Naive thymus-derived CD4-positive, alpha-beta T cell (primary cell): ENCODE results near the gene FARSA. TPM values are rescaled to one million over a fixed set of nuclear protein-coding genes. Genes with fewer than 3 reads are reported as not detected.

Experiments used
- ATAC-seq: fragments of 150-1000 bp; cut with Tn5 transposase; 2 replicates; pipeline ENCODE4 v1.10.0; 2021; ENCODE audit warnings: mild to moderate bottlenecking, moderate library complexity
- CTCF ChIA-PET: fragments of 350-600 bp; sonication (Branson Sonifier 250); formaldehyde crosslinking; loops from one replicate; lab custom pipeline; 2021; ENCODE audit warnings: antibody characterized with exemption; lab: Charles Lee
- POLR2A ChIA-PET: fragments of 350-600 bp; sonication (Branson Sonifier 250); formaldehyde crosslinking; loops from one replicate; lab custom pipeline; 2021; ENCODE audit warnings: antibody characterized with exemption, inconsistent platforms; lab: Charles Lee
- DNase-seq, 9 donors: peaks; one replicate each; pipeline versions ENCODE4 v3.0.0 to v3.0.0-alpha.2; 2020 to 2022; ENCODE audit warnings: mixed read lengths in 1 of 9
- H3K27ac ChIP-seq: one replicate; pipeline ENCODE4 v1.7.0; 2013; ENCODE audit warnings: mild to moderate bottlenecking, low read depth, low read length, moderate library complexity
- H3K27me3 ChIP-seq, 2 donors: one replicate each; pipeline ENCODE4 v1.7.0; 2013; ENCODE audit warnings: low read length in 2 of 2, mild to moderate bottlenecking in 2 of 2, moderate library complexity in 2 of 2; ENCODE audit not compliant: control insufficient read depth in 2 of 2, insufficient read depth in 2 of 2
- H3K36me3 ChIP-seq, 3 experiments: 1 replicate in 2 of 3; 2 replicates in 1 of 3; pipeline ENCODE4 v1.7.0; 2013; ENCODE audit warnings: low read length in 3 of 3, mild to moderate bottlenecking in 3 of 3, moderate library complexity in 1 of 3; ENCODE audit not compliant: insufficient read depth in 3 of 3, control insufficient read depth in 2 of 3
- H3K4me1 ChIP-seq, 2 donors: one replicate each; pipeline ENCODE4 v1.7.0; 2013; ENCODE audit warnings: low read length in 2 of 2, mild to moderate bottlenecking in 2 of 2, moderate library complexity in 1 of 2; ENCODE audit not compliant: control insufficient read depth in 2 of 2, insufficient read depth in 2 of 2
- H3K4me3 ChIP-seq: 2 replicates; pipeline ENCODE4 v1.7.0; 2013; ENCODE audit warnings: mild to moderate bottlenecking, low read length
- H3K9me3 ChIP-seq, 3 experiments: 1 replicate in 2 of 3; 2 replicates in 1 of 3; pipeline ENCODE4 v1.7.0; 2013; ENCODE audit warnings: low read length in 3 of 3; ENCODE audit not compliant: control insufficient read depth in 2 of 3
- H3K27ac Mint-ChIP-seq, 9 donors: one replicate each; pipeline ENCODE4 v1.8.0; 2020 to 2022; ENCODE audit warnings: mixed read lengths in 9 of 9, mild to moderate bottlenecking in 8 of 9, moderate library complexity in 5 of 9, inconsistent platforms in 2 of 9
- H3K27me3 Mint-ChIP-seq, 5 donors: one replicate each; pipeline ENCODE4 v1.8.0; 2021 to 2022; ENCODE audit warnings: mixed read lengths in 5 of 5, mild to moderate bottlenecking in 1 of 5
- H3K36me3 Mint-ChIP-seq, 5 donors: one replicate each; pipeline ENCODE4 v1.8.0; 2020 to 2022; ENCODE audit warnings: mixed read lengths in 5 of 5, mild to moderate bottlenecking in 3 of 5, inconsistent platforms in 1 of 5
- H3K4me1 Mint-ChIP-seq, 7 donors: one replicate each; pipeline ENCODE4 v1.8.0; 2020 to 2022; ENCODE audit warnings: mixed read lengths in 7 of 7, mild to moderate bottlenecking in 3 of 7, inconsistent platforms in 1 of 7
- H3K4me3 Mint-ChIP-seq, 10 donors: one replicate each; pipeline ENCODE4 v1.8.0; 2020 to 2022; ENCODE audit warnings: mild to moderate bottlenecking in 10 of 10, mixed read lengths in 10 of 10, moderate library complexity in 6 of 10, inconsistent platforms in 2 of 10
- H3K9me3 Mint-ChIP-seq, 11 donors: one replicate each; pipeline ENCODE4 v1.8.0; 2020 to 2022; ENCODE audit warnings: mixed read lengths in 11 of 11, mild to moderate bottlenecking in 4 of 11, inconsistent platforms in 1 of 11, moderate library complexity in 1 of 11
- intact Hi-C, 2 donors: fragments of 100-400 bp; cut with micrococcal nuclease; formaldehyde crosslinking; loops; one replicate each; pipeline ENCODE4 v1.15.1; 2023
- polyA plus RNA-seq, 2 donors: library from polyadenylated mRNA; unstranded; fragments of 300-500 nt; fragmentation: Illumina TruSeq; gene quantifications; one replicate each; pipeline ENCODE4 v1.2.3, GENCODE V29; 2021
- total RNA-seq, 6 experiments: library from RNA in 5 of 6; stranded (reverse) in 5 of 6; gene quantifications; 1 replicate in 5 of 6; 2 replicates in 1 of 6; pipeline ENCODE4 v1.2.3 and lab custom pipeline; 2021 to 2026

Gene FARSA
- total and polyA plus RNA-seq, 7 experiments from 2014 or later = 25.9 to 109 (median 58.0) TPM

DNA sequence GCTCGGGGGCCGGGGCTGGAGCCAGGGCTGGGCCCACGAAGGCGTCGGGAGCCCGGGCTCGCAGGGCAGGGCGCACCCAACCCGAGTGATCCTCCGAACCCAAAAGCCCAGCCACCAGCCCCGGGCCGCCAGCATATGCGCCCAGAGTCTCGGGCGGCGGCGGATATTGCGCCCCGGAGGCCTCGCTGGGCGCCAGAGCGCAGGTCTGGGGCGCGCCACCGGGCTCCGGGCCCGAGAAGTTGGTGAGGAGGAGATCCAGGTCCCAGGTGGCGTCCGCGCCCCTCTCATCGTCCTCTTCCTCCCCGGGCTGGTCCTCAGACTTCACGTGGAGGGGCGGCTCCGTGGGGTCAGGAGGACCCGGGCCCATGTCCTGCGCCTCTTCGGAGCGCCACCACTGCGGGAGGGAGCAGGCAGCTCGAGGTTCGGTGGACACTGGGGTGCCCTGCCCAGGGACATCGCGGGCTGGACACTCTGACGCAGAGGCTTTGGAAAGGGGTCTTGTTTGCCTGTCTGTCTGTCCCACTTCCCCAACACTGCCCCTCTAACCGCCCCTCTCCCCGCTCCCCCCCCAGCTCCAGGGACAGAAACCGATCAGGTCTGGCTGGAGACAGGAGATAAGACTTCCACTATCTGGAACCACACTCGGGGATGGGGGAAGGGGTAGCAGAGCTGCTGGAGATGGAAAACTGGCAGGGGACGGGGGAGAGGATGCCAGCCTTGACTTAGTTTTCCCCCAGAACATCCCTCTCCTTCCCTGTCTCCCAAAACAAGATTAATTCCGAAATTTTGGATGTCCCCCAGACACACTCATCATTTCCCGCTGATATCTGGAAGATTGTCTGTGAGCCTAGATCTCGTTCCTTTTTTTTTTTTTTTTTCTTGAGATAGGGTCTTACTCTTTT is 47.5 kb downstream of the FARSA start:
- Histone ChIP-seq H3K27me3 (no peaks in the 10 kb centered on the region), H3K4me1 (peaks cover 0 to 12% of the 10 kb centered on the region in 2 donors), H3K27ac (peak overlapping the region; percentile 57), H3K9me3 (peaks cover 0 to 7% (median 0%) of the 10 kb centered on the region in 3 experiments), H3K4me3 (peak overlapping the region; percentile 73), H3K36me3 (no peaks in the 10 kb centered on the region)
- peaks cover 12 to 38% (median 30%) of the 10 kb centered on the region in 7 donors for H3K4me1 Mint-ChIP-seq
- H3K27me3 Mint-ChIP-seq = peaks cover 0 to 6% (median 0%) of the 10 kb centered on the region in 5 donors
- H3K27ac Mint-ChIP-seq = peak overlapping the region in 4 of 9 donors; percentile 19 to 63 (median 36)
- H3K9me3 Mint-ChIP-seq = peaks cover 0 to 13% (median 2%) of the 10 kb centered on the region in 11 donors
- no peak for DNase-seq
- POLR2A ChIA-PET = interaction anchor here (0.6 to 1.5 kb wide), 10 partner anchors 13 to 80 kb away, joined by 3 to 9 read pairs (median 4); partner anchors contain the start of gene SYCE2
- CTCF ChIA-PET = interaction anchor here (0.6 to 5.9 kb wide), 13 partner anchors 27 to 747 kb away, joined by 3 to 42 read pairs (median 3); partner anchors contain the start of genes CALR and SYCE2
- peak overlapping the region; percentile 5 to 91 (median 58) for H3K4me3 Mint-ChIP-seq
- intact Hi-C loops = loop anchor here (1.0 to 10.0 kb wide), 7 partner anchors 33 to 209 kb away; partner anchors contain the start of genes CALR (in 1 of the 2), FARSA (in 1 of the 2), RAD23A (in 1 of the 2) and SYCE2 (in 1 of the 2)
- H3K36me3 Mint-ChIP-seq = peaks cover 0 to 4% (median under 1%) of the 10 kb centered on the region in 5 donors
- ATAC-seq = no peak

DNA sequence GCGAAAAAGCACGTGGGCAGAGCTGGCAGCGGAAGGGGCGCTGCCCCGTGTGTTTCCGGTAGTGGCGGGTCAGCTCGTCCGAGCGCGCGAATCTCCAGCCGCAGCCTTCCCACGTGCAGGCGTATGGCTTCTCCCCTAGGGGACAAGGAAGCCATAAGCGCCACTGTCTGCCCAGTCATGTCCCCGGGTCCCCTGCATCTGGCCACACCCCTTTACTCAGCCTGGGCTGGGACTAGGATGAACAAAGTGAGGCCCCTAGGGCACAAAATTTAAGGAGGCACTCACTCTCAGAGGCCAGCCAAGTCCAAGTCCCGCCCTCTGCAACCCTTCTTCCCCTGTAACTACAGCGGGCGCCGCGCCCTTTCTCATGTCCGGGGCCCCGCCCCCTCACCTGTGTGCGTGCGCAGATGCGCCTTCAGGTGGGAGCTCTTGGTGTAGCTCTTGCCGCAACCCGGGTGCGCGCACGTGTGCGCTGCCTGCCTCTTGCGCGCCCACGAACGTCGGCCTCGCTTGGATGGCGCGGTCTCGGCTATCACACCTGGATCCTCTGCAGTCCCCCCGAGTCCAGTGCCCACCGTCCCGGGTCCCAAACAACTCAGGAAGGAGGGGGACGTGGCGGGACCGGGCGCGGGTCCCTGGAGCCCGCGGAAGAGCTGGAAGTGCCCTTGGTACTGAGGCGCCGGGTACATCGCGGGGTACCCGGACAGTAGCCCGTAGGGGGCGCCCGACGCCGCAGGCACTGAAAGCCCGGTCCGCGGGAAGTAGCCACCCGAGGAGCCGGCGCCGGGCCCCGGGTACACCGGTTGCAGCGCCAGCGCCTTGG is 48.4 kb downstream of the FARSA start:
- peaks cover 0 to 3% (median 0%) of the 10 kb centered on the region in 5 donors for H3K36me3 Mint-ChIP-seq
- ChIA-PET CTCF (interaction anchor here (0.6 to 5.9 kb wide), 17 partner anchors 9 to 588 kb away, joined by 3 to 42 read pairs (median 3); partner anchors contain the start of genes CALR, FARSA and SYCE2), POLR2A (interaction anchor here (0.7 to 1.5 kb wide), 11 partner anchors 18 to 80 kb away, joined by 3 to 9 read pairs (median 4); partner anchors contain the start of genes FARSA and GADD45GIP1)
- H3K27me3 ChIP-seq = no peaks in the 10 kb centered on the region
- no peaks in the 10 kb centered on the region for H3K36me3 ChIP-seq
- peak overlapping the region; percentile 76 to 94 (median 90) for H3K4me3 Mint-ChIP-seq
- H3K4me1 Mint-ChIP-seq = peaks cover 15 to 38% (median 28%) of the 10 kb centered on the region in 7 donors
- peaks cover 0 to 7% (median 0%) of the 10 kb centered on the region in 3 experiments for H3K9me3 ChIP-seq
- H3K27me3 Mint-ChIP-seq = peaks cover 0 to 6% (median 0%) of the 10 kb centered on the region in 5 donors
- H3K4me3 ChIP-seq = peak overlapping the region; percentile 73
- peak; percentile 80 for ATAC-seq
- H3K27ac ChIP-seq = peak overlapping the region; percentile 57
- H3K4me1 ChIP-seq = peaks cover 6 to 11% of the 10 kb centered on the region in 2 donors
- H3K9me3 Mint-ChIP-seq = peaks cover 0 to 9% (median 0%) of the 10 kb centered on the region in 11 donors
- DNase-seq = peak; percentile 76 to 90 (median 88)
- peak overlapping the region; percentile 73 to 91 (median 81) for H3K27ac Mint-ChIP-seq
- intact Hi-C loops = loop anchor here (1.0 to 10.0 kb wide), 8 partner anchors 32 to 210 kb away; partner anchors contain the start of genes SYCE2 (in 2 of the 2), CALR (in 1 of the 2), FARSA (in 1 of the 2) and RAD23A (in 1 of the 2)

DNA sequence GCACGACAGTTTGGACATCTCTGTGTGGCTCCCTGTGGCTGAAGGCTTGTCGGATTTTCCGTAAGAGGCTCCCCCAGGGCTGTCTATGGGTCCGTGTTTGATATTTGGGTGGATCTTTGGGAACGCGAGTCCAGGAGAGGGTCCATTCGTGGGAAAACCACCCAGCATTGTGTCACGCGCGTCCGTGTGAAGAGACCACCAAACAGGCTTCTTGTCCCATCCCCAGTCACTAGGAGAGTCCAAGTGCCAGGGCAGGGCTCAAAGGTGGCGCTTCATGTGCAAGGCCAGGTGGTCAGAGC is 48.9 kb downstream of the FARSA start:
- CTCF ChIA-PET = interaction anchor here (0.7 to 5.9 kb wide), 11 partner anchors 8 to 210 kb away, joined by 3 to 42 read pairs (median 4); partner anchors contain the start of genes CALR, FARSA and SYCE2
- H3K4me3 Mint-ChIP-seq = peak overlapping the region; percentile 18 to 94 (median 90)
- H3K4me1 Mint-ChIP-seq = peaks cover 20 to 40% (median 32%) of the 10 kb centered on the region in 7 donors
- Histone ChIP-seq H3K36me3 (peaks cover 0 to under 1% (median 0%) of the 10 kb centered on the region in 3 experiments), H3K4me3 (peak overlapping the region; percentile 73), H3K4me1 (peaks cover 10 to 11% of the 10 kb centered on the region in 2 donors), H3K9me3 (peaks cover 0 to 7% (median 0%) of the 10 kb centered on the region in 3 experiments), H3K27me3 (no peaks in the 10 kb centered on the region), H3K27ac (no peak overlapping the region)
- peaks cover 0 to 3% (median 0%) of the 10 kb centered on the region in 5 donors for H3K36me3 Mint-ChIP-seq
- ATAC-seq (no peak), DNase-seq (no peak)
- peaks cover 0 to 9% (median 0%) of the 10 kb centered on the region in 11 donors for H3K9me3 Mint-ChIP-seq
- H3K27ac Mint-ChIP-seq = peak overlapping the region in 3 of 9 donors; percentile 38 to 80 (median 73)
- POLR2A ChIA-PET = interaction anchor here (0.7 to 2.0 kb wide), 10 partner anchors 17 to 81 kb away, joined by 3 to 9 read pairs (median 4); partner anchors contain the start of genes CALR, FARSA and GADD45GIP1
- peaks cover 0 to 6% (median 0%) of the 10 kb centered on the region in 5 donors for H3K27me3 Mint-ChIP-seq
- intact Hi-C loops = loop anchor here (5.0 to 10.0 kb wide), 2 partner anchors 33 to 210 kb away; partner anchors contain the start of gene SYCE2 (in 1 of the 2)

DNA sequence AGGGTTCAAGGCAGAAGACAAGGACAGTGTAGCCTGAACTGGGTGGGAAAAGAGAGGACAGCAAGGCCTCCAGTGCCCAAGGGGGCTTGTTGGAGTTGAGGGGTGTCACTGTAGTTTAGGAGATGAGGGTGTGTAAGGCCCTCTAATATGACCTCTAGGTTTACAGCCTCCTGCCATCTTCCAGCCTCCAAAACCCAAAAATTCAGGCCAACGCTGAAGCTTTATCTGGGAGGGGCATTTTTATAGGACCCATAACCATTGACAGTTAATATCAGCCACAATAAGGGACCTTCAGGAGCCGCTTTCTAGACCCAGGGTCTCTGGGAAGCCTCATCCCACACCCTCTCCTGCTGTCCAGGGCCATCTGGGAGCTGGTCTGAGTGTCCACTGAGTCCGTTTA is 49.3 kb downstream of the FARSA start:
- peaks cover 20 to 41% (median 32%) of the 10 kb centered on the region in 7 donors for H3K4me1 Mint-ChIP-seq
- H3K27me3 ChIP-seq = no peaks in the 10 kb centered on the region
- peaks cover 0 to 3% (median 0%) of the 10 kb centered on the region in 5 donors for H3K36me3 Mint-ChIP-seq
- peaks cover 0 to 6% (median 0%) of the 10 kb centered on the region in 5 donors for H3K27me3 Mint-ChIP-seq
- ATAC-seq = no peak
- DNase-seq = no peak
- intact Hi-C loops = loop anchor here (5.0 to 10.0 kb wide), 2 partner anchors 33 to 211 kb away; partner anchors contain the start of gene SYCE2 (in 1 of the 2)
- peak overlapping the region in 1 of 9 donors; percentile 38 for H3K27ac Mint-ChIP-seq
- POLR2A ChIA-PET = interaction anchor here (0.7 to 2.5 kb wide), 5 partner anchors 35 to 72 kb away, joined by 3 to 7 read pairs (median 4); partner anchors contain the start of genes CALR, FARSA, GADD45GIP1 and SYCE2
- H3K9me3 ChIP-seq = peaks cover 0 to 7% (median 0%) of the 10 kb centered on the region in 3 experiments
- CTCF ChIA-PET = interaction anchor here (1.1 to 5.9 kb wide), 4 partner anchors 35 to 81 kb away, joined by 4 to 42 read pairs (median 6); partner anchors contain the start of genes CALR and SYCE2
- peaks cover 0 to 9% (median 0%) of the 10 kb centered on the region in 11 donors for H3K9me3 Mint-ChIP-seq
- H3K4me1 ChIP-seq = peaks cover 10 to 11% of the 10 kb centered on the region in 2 donors
- H3K36me3 ChIP-seq = peaks cover 0 to 4% (median 0%) of the 10 kb centered on the region in 3 experiments
- peak overlapping the region in 5 of 10 donors; percentile 17 to 91 (median 68) for H3K4me3 Mint-ChIP-seq
- no peak overlapping the region for H3K4me3 ChIP-seq
- H3K27ac ChIP-seq = no peak overlapping the region

DNA sequence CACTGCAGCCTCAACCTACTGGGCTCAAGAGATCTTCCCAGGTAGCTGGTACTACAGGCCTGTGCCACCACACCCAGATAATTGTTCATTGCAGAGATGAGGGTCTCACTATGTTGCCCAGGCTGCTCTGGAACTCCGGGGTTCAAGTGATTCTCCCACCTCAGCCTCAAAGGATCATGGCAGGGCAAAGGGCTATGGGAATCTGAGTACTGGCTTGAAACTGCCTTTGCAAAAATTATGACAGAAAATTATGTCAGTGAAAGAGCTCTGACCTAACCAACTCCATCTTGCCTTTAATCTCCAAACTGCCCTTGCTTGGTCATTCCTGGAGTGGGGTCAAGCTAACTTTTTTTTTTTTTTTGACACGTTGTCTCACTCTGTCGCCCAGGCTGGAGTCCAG is 50.9 kb downstream of the FARSA start:
- H3K4me1 Mint-ChIP-seq = peaks cover 20 to 44% (median 32%) of the 10 kb centered on the region in 7 donors
- POLR2A ChIA-PET = interaction anchor here (1.0 to 4.4 kb wide), 9 partner anchors 8 to 86 kb away, joined by 3 to 29 read pairs (median 5); partner anchors contain the start of genes CALR, GCDH and SYCE2
- H3K4me3 ChIP-seq = no peak overlapping the region
- H3K27ac ChIP-seq = no peak overlapping the region
- CTCF ChIA-PET = interaction anchor here (0.6 to 5.9 kb wide), 8 partner anchors 8 to 204 kb away, joined by 3 to 42 read pairs (median 4); partner anchors contain the start of gene GCDH
- H3K9me3 ChIP-seq = peaks cover 0 to 7% (median 0%) of the 10 kb centered on the region in 3 experiments
- H3K4me1 ChIP-seq = peaks cover 10 to 11% of the 10 kb centered on the region in 2 donors
- H3K9me3 Mint-ChIP-seq = peaks cover 0 to 9% (median 0%) of the 10 kb centered on the region in 11 donors
- H3K27me3 Mint-ChIP-seq = peaks cover 0 to 6% (median 0%) of the 10 kb centered on the region in 5 donors
- DNase-seq = no peak
- no peaks in the 10 kb centered on the region for H3K27me3 ChIP-seq
- peaks cover 0 to 11% (median 3%) of the 10 kb centered on the region in 5 donors for H3K36me3 Mint-ChIP-seq
- peak overlapping the region in 6 of 9 donors; percentile 40 to 94 (median 69) for H3K27ac Mint-ChIP-seq
- peaks cover 4 to 12% (median 10%) of the 10 kb centered on the region in 3 experiments for H3K36me3 ChIP-seq
- ATAC-seq = no peak
- H3K4me3 Mint-ChIP-seq = peak overlapping the region; percentile 77 to 94 (median 88)
- intact Hi-C loops = loop anchor here (5.0 to 10.0 kb wide), 2 partner anchors 35 to 212 kb away; partner anchors contain the start of gene SYCE2 (in 1 of the 2)
